Motor neuron (in vitro differentiated cells): Measurements from ENCODE around the gene EFNA5. TPM values are rescaled to one million over a fixed set of nuclear protein-coding genes. Genes with fewer than 3 reads are reported as not detected.

Experiments used
- ATAC-seq, 8 experiments: fragments of 200-7000 bp; cut with Tn5 transposase; replicated peaks in 6 of 8; 2 replicates each; pipeline ENCODE4 v1.8.0; 2021; ENCODE audit warnings: mild to moderate bottlenecking in 8 of 8, moderate library complexity in 8 of 8
- H3K27ac ChIP-seq, 2 donors: fragments of 250-450 bp; sonication (Bioruptor Pico); 2 replicates each; pipeline ENCODE4 v1.9.0; 2021; ENCODE audit warnings: antibody characterized with exemption in 2 of 2, mild to moderate bottlenecking in 2 of 2, moderate library complexity in 1 of 2
- H3K4me1 ChIP-seq, 2 donors: fragments of 250-450 bp; sonication (Bioruptor Pico); replicated peaks in 1 of 2; 2 replicates each; pipeline ENCODE4 v1.6.1; 2021; ENCODE audit warnings: antibody characterized with exemption in 2 of 2, mild to moderate bottlenecking in 2 of 2, moderate library complexity in 1 of 2
- H3K4me3 ChIP-seq, 5 donors: fragments of 250-450 bp; sonication (Bioruptor Pico); 2 replicates each; pipeline ENCODE4 v1.9.0; 2021; ENCODE audit warnings: antibody characterized with exemption in 5 of 5, mild to moderate bottlenecking in 5 of 5, moderate library complexity in 4 of 5
- WGBS, 10 experiments: fragments of 450-650 bp; shearing (Covaris generic); methylation state at CpG; one replicate each; pipeline ENCODE4 v1.0.0; 2022; 5-methylcytosine and 5-hydroxymethylcytosine counted together
- in situ Hi-C, 9 experiments: fragments of 400-800 bp; cut with MboI; loops; one replicate each; pipeline ENCODE4 v1.15.0; 2021; ENCODE audit warnings: low sequenced_read_pairs in 9 of 9, low pct_unique_long_range_greater_than_20kb in 2 of 9; ENCODE audit not compliant: unreplicated experiment in 9 of 9
- total RNA-seq, 8 experiments: library from RNA; unstranded; fragments of 300-600 nt; gene quantifications; 2 replicates each; pipeline versions ENCODE4 v1.2.3 to v1.2.4, GENCODE V29; 2022

EFNA5 gene
- total RNA-seq, 8 experiments from 2014 or later: 8.5 to 88.6 (median 10.5) TPM

DNA sequence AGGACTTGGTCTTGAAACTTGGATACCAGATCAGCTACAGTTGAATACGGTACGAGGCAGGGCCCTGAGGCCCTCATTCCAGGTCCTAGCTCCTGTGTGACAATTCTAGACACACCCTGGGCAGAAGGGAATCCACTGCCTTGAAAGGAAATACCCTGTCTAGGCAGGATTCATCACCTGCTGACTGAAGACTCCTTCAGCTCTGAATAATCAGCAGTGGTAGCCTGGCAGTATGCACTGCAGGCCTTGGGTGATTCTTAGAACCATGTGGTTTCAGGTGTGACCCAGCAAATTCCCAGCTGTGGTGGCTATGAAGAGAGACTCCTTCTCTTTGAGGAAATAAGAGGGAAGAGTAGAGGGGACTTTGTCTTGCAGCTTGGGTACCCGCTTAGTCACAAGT, 17.2 kb upstream of the EFNA5 start:
- Histone ChIP-seq H3K27ac (no peak overlapping the region), H3K4me3 (no peak overlapping the region), H3K4me1 (no peaks in the 10 kb centered on the region)
- 67 to 100% (median 100%) methylated on average over 1 to 2 of the region's 3 CpGs; no CpG with 5 or more reads in 4 of the 10 experiments for WGBS, 10 experiments
- peak in 3 of 8 experiments; percentile 25 to 75 (median 41) for ATAC-seq
- in situ Hi-C loops: loop anchor here in 1 of 9 experiments (25.0 kb wide), 1 partner anchor 399 kb away; no protein-coding TSS in a partner anchor

DNA sequence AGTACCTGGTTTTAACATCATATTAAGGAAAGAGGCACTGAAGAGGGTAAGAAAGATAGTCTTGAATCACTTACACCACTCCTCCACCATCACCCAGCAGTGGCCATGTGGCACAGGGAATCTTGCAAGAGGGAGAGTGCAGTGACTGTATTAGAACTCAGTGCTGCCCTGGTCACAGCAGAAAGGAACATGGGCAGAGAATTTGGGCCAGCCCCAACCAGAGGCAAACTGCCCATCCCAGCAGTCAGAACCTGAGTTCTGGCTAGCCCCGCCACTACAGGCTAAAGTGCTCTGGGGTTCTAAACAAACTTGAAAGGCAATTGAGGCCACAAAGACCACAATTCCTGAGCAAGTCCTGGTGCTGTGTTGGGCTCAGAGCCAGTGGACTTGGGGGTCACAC, 16.7 kb upstream of the EFNA5 start:
- 100% methylated on average over 1 of the region's 1 CpG; no CpG with 5 or more reads in 8 of the 10 experiments for WGBS, 10 experiments
- in situ Hi-C loops: loop anchor here in 1 of 9 experiments (25.0 kb wide), 1 partner anchor 400 kb away; no protein-coding TSS in a partner anchor
- Histone ChIP-seq H3K27ac (no peak overlapping the region), H3K4me1 (no peaks in the 10 kb centered on the region), H3K4me3 (no peak overlapping the region)
- no peak for ATAC-seq

DNA sequence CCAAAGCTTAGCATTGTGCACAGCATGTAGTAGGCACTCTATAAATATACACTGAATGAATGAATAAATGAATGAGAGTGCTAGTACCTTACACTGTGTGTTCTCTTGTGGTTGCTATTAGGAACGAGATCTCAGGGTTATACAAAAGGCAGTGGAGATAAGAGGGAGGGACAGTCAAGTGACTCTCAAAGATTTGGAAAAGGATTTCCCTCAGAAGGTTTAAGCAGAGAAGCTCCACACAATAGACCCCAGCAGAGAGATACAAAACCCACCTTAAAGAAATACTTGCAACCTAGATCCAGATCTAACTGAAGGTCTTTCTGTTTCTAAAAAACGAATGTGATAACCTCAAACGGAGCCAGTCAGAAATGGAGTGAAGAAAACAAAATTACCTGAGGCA, 11.8 kb upstream of the EFNA5 start:
- no peak overlapping the region for H3K4me3 ChIP-seq
- H3K4me1 ChIP-seq: peaks cover 9 to 12% of the 10 kb centered on the region in 2 donors
- WGBS, 10 experiments: 0 to 94% (median 70%) methylated on average over 1 to 3 of the region's 3 CpGs; no CpG with 5 or more reads in 1 of the 10 experiments
- ATAC-seq: no peak
- no peak overlapping the region for H3K27ac ChIP-seq
- in situ Hi-C loops: loop anchor here in 1 of 9 experiments (25.0 kb wide), 1 partner anchor 405 kb away; no protein-coding TSS in a partner anchor

DNA sequence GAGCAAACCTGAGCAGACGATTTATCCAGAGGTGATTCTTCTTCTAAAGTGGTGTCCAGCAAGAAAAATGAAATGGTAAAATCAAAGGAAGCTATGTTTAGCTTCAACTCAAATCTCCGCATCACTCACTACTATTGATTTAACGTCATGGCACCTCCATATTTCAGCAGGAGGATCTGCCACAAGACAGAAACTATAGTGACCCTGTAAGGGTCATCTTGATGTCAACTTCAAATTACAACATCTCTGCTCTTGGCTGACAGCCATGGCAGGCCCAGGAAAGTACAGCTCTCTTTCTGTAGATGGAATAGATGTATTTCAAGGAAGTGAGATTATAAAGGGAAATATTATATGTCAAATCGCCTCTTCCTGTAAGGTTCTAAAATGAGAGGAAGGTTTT, 10.1 kb upstream of the EFNA5 start:
- WGBS, 10 experiments: 8 to 100% (median 78%) methylated on average over 1 to 4 of the region's 4 CpGs; no CpG with 5 or more reads in 2 of the 10 experiments
- Histone ChIP-seq H3K27ac (no peak overlapping the region), H3K4me3 (no peak overlapping the region), H3K4me1 (peaks cover 9 to 12% of the 10 kb centered on the region in 2 donors)
- peak in 3 of 8 experiments; percentile 61 to 82 (median 75) for ATAC-seq
- in situ Hi-C loops: loop anchor here in 1 of 9 experiments (25.0 kb wide), 1 partner anchor 407 kb away; no protein-coding TSS in a partner anchor

DNA sequence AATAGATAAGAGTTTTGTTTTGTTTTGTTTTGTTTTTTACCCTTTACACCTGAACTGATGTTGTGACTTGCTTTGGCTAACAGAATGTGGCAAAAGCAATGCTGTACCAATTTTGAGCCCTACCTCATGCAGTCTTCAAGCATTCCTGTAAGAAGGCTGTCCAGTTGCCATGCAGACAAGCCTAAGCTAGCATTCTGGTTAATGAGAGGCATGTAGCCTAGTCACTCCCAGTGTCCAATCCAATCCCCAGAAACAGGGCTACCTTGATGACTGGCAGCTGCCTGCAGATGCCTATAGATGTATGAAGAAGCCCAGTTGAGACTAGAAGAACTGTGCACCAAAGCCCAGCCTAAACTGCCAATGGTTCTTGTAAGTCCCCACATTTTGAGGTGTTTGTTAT, 9.4 kb upstream of the EFNA5 start:
- Histone ChIP-seq H3K4me1 (peaks cover 9 to 12% of the 10 kb centered on the region in 2 donors), H3K27ac (peak overlapping the region in 1 of 2 donors; percentile 20), H3K4me3 (no peak overlapping the region)
- in situ Hi-C loops: loop anchor here in 1 of 9 experiments (25.0 kb wide), 1 partner anchor 407 kb away; no protein-coding TSS in a partner anchor
- no peak for ATAC-seq

DNA sequence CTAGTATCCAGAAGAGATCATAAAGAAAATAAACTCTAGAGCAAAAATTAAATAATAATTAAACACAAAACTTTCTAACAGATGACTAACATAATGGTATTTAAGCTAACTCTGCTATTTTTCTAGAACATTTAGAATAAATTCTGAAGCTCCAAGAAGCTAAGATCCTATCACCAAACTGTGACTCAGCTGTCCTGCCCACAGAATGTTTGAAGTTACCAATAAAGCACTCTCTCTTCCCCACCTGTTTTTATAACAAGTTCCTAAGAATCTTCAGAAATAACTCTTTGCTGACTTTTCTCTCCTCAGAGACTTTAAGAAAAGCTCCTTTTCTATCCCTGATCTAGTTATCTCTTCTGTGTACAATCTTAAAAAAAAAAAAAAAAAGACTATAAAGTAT, 6.0 kb upstream of the EFNA5 start:
- Histone ChIP-seq H3K4me1 (peaks cover 7 to 9% of the 10 kb centered on the region in 2 donors), H3K27ac (no peak overlapping the region), H3K4me3 (no peak overlapping the region)
- no peak for ATAC-seq
- in situ Hi-C loops: loop anchor here in 1 of 9 experiments (25.0 kb wide), 1 partner anchor 411 kb away; no protein-coding TSS in a partner anchor

DNA sequence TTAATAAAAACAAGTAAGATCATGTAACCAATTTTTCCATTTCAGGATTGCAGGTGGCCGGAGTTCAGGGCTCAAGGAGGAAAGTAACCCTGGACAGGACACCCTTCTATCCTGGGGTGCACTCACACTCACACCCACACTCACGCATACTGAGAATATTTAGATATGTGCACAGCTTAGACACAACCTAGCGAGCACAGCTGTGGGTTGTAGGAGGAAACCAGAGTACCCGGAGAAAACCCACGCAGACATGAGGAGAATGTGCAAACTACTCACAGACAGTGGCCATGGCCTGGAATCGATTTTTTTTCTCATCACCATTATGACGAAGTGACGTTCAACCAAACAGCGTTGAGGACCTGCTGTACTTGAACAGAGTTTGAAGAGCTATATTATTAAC, 4.5 kb upstream of the EFNA5 start:
- peaks cover 2 to 3% of the 10 kb centered on the region in 2 donors for H3K4me1 ChIP-seq
- H3K27ac ChIP-seq: no peak overlapping the region
- 49 to 100% (median 92%) methylated on average over 1 to 9 of the region's 9 CpGs; no CpG with 5 or more reads in 1 of the 10 experiments for WGBS, 10 experiments
- ATAC-seq: no peak
- in situ Hi-C loops: loop anchor here in 1 of 9 experiments (25.0 kb wide), 1 partner anchor 412 kb away; no protein-coding TSS in a partner anchor
- H3K4me3 ChIP-seq: no peak overlapping the region

DNA sequence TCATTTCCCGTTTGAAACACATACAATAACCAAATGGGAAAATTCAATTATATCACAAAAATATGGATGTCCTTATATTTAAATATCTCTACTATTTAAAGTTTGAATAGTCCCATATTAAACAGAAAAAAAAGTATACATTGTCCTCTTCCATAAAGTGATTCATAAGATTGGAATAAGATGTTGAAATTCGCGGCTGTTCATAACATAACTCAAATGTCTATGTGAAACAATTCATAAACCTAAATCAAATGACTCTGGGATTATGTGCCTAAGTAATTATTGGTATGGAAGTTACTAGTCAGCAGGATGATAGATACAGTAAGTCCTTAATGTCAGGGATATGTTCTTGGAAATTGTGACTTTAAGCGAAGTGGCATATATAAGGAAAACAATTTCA, 3.9 kb upstream of the EFNA5 start:
- Histone ChIP-seq H3K4me1 (peaks cover 0 to 3% of the 10 kb centered on the region in 2 donors), H3K27ac (no peak overlapping the region), H3K4me3 (no peak overlapping the region)
- WGBS, 10 experiments: 55 to 100% (median 90%) methylated on average over 1 to 4 of the region's 4 CpGs
- in situ Hi-C loops: loop anchor here in 2 of 9 experiments (25.0 kb wide), 2 partner anchors 212 to 413 kb away; no protein-coding TSS in a partner anchor
- ATAC-seq: no peak

DNA sequence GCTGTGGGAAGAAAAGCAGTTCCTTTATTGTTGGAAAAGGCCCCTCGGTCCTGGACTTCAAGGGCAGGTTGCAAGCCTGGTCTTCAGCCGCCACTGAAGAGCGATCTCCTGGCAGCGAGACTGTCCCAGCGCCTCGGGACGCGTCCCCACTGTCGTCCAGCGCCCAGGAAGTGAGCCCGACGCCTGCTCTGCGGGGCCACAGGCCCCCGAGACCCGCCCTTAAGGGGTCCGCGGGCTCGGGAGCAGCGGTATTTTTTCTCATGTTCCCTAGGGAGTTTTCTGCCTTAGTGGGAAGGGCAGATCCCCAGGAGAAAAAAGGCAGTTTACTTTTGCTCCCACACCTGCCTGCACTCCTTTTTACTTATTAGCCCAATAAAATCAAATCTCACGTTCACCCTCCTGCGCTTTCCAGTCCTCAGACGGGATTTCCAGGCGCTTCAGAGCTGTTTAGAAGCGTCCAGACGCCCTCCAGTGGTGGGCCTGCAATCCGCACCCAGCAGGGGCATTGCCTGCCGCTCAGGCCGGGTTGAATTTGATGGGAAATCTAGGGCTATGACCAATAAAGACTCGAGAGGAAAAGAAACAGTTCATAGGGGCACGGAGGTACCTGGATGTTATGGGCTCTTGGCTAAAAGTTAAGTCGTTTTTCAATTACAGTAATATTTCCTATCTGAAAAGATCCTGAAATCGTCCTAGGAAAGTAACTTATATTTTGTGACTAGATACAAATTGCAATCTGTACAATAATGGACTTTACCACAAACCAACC, 2.8 kb upstream of the EFNA5 start:
- peak overlapping the region; percentile 53 to 91 (median 70) for H3K4me3 ChIP-seq
- peak; percentile 14 to 39 (median 32) for ATAC-seq
- in situ Hi-C loops: loop anchor here in 1 of 9 experiments (25.0 kb wide), 1 partner anchor 211 kb away; no protein-coding TSS in a partner anchor
- peaks cover 0 to 3% of the 10 kb centered on the region in 2 donors for H3K4me1 ChIP-seq
- 0 to 4% (median 1%) methylated on average over 2 to 16 of the region's 32 CpGs for WGBS, 10 experiments
- peak overlapping the region; percentile 16 to 23 for H3K27ac ChIP-seq

DNA sequence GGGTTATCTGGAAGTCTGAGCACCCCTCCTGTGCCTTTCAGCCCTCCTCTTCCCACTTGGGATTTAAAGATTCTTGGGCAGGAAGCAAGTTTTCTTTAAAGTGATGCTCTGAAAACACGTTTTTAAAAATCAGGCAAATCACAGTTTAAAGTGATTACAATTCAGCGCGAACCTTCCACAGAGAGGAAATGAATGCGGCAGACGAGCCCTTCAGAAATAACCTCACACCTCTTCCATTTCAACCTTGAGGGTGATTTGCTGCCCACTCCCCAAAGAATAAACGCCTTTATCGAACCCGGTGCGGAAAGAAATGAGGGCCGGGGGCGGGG, 2.3 kb upstream of the EFNA5 start:
- peaks cover 0 to 3% of the 10 kb centered on the region in 2 donors for H3K4me1 ChIP-seq
- H3K4me3 ChIP-seq: peak overlapping the region; percentile 53 to 91 (median 70)
- no peak for ATAC-seq
- WGBS, 10 experiments: 0% methylated on average over 1 to 10 of the region's 11 CpGs; no CpG with 5 or more reads in 4 of the 10 experiments
- in situ Hi-C loops: loop anchor here in 1 of 9 experiments (25.0 kb wide), 1 partner anchor 211 kb away; no protein-coding TSS in a partner anchor
- peak overlapping the region; percentile 11 to 16 for H3K27ac ChIP-seq

DNA sequence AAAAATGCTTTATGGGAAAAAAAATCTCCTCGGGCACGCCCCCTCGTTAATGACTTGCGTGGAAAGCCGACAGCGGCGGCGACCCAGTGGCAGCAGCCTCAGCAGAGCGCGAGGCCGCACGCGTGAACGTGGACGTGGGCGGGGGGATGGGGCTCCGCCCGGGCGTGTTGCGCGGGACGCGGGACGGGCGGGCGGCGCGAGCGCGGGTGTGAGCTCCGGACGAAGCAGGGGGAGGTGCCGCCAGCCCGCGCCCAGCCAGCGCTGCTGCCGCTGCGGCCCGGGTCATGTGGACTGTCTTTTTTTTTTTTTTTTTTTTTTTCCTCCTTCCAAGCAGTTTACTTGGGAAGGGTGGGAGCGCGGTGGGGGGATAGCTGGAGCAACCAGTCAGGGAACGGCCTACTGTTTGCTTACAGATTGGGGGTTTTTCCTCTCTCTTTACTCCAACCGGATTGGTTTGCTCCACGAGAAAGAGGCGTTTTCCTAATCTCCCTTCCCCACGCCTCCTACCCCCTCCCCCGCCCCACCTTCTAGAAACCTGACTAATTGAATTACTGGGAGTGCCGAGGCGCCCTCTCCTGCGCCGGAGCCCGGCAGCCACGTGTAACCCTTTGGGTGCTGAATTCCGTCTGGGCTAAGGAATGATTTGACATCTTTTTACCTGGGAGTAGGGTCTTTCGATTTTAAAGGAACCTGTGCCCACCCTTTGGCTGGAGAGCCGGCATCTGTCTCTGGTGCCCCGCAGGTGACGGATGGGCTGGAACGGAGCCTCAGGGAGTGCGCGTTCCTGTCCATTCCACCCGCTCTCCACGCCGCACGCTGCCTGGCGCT, 1.7 kb upstream of the EFNA5 start:
- Histone ChIP-seq H3K4me3 (peak overlapping the region; percentile 53 to 91 (median 70)), H3K27ac (peak overlapping the region; percentile 37 to 40), H3K4me1 (peaks cover 0 to 3% of the 10 kb centered on the region in 2 donors)
- peak; percentile 66 to 82 (median 78) for ATAC-seq
- in situ Hi-C loops: loop anchor here in 1 of 9 experiments (25.0 kb wide), 1 partner anchor 210 kb away; no protein-coding TSS in a partner anchor
- 0 to 20% (median 0%) methylated on average over 1 to 14 of the region's 66 CpGs; no CpG with 5 or more reads in 4 of the 10 experiments for WGBS, 10 experiments

DNA sequence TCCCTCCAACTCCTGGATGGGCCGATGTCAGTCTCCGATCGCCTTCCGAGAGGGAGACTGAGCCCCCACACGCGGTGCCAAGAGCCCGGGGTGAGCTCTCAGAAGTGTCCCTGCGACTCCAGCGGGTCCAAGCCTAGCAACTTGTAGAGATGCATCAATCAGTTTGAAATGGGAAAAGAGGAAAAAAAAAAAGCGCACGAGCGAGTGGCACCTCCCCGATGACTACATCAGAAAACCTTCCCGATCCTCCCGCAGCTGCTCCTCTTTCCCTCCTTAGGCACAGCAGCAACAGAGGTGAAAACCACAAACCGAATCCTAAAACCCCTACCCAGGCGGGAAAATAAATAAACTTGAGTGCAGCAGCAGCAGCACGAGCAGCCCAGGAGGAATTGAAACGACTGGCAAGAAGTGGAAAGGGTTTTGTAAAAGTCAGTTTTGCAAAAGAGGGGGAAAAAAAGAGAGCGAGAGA, 1.0 kb upstream of the EFNA5 start:
- peak overlapping the region; percentile 53 to 91 (median 70) for H3K4me3 ChIP-seq
- 0 to 8% (median 0%) methylated on average over 3 to 8 of the region's 20 CpGs; no CpG with 5 or more reads in 2 of the 10 experiments for WGBS, 10 experiments
- in situ Hi-C loops: loop anchor here in 1 of 9 experiments (25.0 kb wide), 1 partner anchor 209 kb away; no protein-coding TSS in a partner anchor
- peak; percentile 4 to 29 (median 15) for ATAC-seq
- peak overlapping the region; percentile 37 to 40 for H3K27ac ChIP-seq
- peaks cover 0 to 3% of the 10 kb centered on the region in 2 donors for H3K4me1 ChIP-seq
